GM12872 (cell line): Measurements from ENCODE around the gene TUB.

Experiments used
- TF ChIP-seq, protein P1 (sequence below): IDR thresholded peaks from 3 replicates; pipeline ENCODE4 v1.5.1; 2011; ENCODE audit warnings: low read depth, mild to moderate bottlenecking, low read length, moderate library complexity; ENCODE audit not compliant: insufficient read depth

The TUB gene

DNA sequence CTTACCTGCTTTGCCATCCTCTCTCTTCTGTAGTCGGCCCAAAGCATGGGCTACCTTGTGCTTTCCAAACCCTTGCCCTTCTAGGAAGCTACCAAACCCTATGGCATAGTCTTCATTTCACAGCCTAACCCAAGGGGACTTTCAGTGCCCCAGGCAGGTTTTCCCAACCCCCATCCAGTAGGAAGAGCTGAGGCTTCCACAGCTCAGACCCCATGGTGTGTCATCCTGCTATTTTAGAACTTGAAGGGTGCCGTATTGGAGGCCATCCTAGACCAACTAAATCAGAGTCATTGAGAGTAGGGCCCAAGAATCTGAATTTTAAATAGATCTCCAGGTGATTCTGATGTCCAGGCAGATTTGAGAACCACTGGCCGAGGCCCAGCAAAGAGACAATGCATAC, 31.9 kb upstream of the TUB start:
- TF ChIP-seq, protein P1, sequence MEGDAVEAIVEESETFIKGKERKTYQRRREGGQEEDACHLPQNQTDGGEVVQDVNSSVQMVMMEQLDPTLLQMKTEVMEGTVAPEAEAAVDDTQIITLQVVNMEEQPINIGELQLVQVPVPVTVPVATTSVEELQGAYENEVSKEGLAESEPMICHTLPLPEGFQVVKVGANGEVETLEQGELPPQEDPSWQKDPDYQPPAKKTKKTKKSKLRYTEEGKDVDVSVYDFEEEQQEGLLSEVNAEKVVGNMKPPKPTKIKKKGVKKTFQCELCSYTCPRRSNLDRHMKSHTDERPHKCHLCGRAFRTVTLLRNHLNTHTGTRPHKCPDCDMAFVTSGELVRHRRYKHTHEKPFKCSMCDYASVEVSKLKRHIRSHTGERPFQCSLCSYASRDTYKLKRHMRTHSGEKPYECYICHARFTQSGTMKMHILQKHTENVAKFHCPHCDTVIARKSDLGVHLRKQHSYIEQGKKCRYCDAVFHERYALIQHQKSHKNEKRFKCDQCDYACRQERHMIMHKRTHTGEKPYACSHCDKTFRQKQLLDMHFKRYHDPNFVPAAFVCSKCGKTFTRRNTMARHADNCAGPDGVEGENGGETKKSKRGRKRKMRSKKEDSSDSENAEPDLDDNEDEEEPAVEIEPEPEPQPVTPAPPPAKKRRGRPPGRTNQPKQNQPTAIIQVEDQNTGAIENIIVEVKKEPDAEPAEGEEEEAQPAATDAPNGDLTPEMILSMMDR, result no peak

DNA sequence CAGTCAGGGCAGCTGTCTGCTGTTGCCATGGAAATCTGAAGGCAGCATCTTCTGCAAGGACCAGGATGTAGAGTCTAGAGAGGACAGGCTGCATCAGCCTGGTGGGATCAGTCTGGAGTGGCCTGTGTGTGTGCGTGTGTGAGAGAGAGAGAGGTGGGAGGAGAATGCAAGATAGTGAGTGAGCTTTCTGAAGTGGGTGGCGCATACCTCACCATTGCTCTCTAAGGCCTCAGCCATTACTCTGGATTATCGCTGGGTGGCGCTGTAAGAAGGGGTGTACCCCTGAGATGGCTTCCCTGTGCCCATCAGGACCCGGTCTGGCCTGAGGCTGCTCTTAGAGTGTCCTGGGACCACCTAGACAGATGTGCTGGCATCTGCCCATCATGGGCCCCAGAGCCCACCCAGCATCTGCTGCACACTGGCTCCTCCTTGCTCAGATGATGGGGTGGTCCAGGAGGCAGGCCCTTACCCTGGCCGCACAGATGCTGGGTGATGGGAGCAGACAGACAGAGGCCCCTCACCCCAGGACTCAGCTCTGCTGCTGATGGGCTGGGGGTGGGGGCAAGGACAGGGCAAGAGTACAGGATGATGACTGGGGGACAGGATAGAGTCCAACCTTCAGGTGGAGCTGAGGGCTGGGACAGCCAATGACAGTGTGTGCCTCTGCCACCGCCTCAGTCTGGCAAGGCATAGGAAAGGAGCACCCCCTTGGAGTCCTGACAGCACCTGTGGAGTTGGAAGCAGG, 25.7 kb upstream of the TUB start:
- TF ChIP-seq, protein P1, result peak; percentile 57

DNA sequence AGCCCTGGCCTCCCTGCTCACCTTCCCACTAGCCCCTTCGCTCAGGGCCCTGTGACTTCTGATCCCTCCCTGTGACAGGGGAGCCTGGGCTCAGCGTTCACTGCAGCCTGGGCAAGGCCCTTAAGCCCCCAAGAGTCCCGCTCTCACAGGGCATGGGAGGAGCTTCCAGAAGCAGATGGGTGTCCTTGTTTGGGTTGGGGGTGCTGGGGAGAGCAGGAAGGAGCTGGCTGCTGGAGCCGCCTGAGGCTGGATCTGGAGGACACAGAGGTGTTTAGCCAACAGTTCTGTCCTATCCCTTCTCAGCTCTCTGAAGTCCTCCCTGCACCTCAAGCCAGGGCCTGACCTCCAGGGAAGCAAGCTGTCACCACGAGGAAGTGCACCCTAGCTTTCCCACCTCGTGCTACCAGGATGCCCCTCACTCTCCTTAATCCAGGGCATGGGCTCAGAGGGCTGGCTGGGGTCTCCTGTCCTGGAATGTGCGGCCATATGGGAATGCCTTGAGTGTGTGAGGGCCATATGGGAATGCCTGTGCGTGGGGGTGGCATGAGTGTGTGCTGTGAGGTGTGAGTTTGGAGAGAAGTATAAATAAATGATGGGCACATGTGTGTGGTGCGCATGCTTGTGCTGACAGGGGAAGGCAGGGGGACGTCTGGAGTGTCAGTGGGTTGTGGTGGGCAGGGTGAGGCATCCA, 25.0 kb upstream of the TUB start:
- TF ChIP-seq, protein P1, result no peak

DNA sequence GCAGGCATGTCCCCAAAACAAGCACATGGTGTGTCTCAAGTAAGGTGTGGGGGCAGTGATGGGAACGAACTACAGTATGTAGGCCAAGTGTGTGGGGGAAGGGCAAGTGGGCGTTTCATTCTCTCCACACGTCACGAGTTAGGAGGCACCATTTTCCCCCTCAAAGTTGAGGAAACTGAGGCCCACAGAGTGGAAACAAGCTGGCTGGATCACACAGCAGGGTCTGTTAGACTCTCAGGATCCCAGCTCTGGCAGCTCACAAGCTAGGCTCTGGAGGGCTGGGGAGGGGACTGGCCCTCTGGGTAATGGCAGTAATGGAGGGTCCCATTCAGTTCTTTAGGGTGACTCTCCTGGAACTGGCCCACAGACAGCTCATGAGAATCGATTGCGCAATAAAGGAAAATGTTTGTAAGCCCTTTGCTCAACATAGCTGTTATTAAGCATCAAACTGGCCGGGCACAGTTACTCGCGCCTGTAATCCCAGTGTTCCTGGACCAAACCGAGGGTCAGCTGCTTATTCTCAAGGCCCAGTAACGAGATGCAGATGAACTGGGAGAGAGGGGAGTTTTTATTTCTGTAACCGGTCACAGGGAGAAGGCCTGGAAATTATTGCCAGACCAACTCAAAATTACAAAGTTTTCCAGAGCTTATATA, 24.1 kb upstream of the TUB start:
- TF ChIP-seq, protein P1, result no peak

DNA sequence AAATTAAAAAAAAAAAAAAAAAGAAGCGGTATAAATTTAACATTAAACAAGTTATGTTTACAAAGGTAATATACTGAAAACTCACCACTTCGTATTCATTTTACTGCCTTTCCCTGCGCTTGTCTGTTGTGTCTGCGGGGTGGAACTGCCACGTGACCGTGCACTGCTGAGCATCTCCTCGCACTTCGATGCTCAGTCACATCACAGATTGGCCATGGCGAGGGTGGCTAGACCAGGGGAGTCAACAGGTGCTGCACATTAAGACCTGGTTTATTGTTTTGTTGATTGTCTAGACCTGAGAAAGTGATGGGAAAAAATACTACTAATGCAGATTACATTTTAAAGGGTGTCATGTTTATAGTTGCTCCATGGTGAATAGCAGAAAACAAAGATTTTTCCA, 22.8 kb upstream of the TUB start:
- TF ChIP-seq, protein P1, result no peak

DNA sequence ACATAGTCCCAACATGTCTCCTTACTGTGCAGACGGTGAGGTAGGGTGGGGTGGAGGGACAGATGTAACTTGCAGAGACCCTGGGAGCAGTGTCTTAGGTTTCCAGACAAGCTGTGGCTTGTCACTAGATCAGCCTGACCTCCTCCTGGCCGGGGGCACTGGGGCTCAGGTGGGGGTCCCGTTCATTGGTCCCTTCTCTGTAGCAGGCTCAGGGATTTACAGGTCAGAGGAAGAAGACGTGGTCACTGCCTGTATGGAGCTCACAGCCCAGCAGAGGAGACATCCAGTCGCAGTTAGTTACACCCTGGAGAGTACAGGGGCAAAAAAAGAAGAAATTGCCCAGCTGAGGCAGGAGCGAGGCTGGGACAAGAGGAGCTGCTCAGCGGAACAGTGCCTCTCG, 22.0 kb upstream of the TUB start:
- TF ChIP-seq, protein P1, result no peak

DNA sequence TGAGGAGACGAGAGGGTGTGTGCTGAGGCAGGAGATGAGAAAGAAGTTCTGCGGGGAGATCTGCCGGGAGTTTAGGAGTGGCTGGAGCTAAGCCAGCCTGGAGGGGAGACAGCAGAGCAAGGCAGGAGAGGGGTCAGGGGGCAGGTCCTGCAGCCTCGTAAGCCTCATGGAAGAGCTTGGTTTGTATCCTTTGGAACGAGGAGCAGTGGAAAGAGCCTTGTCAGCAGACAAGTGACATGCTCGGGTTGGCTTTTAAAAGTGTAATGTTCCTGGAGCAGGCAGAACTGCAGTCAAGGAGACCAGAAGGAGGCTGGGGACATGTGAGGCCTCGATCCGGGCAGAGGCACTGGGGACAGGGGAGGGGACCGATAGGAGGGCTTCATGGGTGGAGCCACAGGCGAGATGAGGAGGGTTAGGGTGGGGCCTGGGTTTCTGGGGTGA, 21.4 kb upstream of the TUB start:
- TF ChIP-seq, protein P1, result no peak
